Umbilical cord (tissue), 2 donors: Measurements from ENCODE around the gene ISG15. TPM values are rescaled to one million over a fixed set of nuclear protein-coding genes. Genes with fewer than 3 reads are reported as not detected.
"Not testable (repeated sequence)": the region's sequence is repeated elsewhere in the genome, so short reads cannot be mapped to it uniquely, and the experiment has no call there.

Source experiments
- DNase-seq: peaks from one replicate; pipeline ENCODE4 v3.0.0-alpha.2; 2015; ENCODE audit warnings: low spot score
- total RNA-seq: library from RNA; depleted of rRNA; stranded (reverse); fragments of >200 nt; gene quantifications from one replicate; pipeline ENCODE4 v1.2.3, GENCODE V29; 2014; ENCODE audit warnings: low replicate concordance; ENCODE audit not compliant: insufficient read depth

The ISG15 gene
- total RNA-seq, 1 donor from 2014 or later: 54.9 TPM

DNA sequence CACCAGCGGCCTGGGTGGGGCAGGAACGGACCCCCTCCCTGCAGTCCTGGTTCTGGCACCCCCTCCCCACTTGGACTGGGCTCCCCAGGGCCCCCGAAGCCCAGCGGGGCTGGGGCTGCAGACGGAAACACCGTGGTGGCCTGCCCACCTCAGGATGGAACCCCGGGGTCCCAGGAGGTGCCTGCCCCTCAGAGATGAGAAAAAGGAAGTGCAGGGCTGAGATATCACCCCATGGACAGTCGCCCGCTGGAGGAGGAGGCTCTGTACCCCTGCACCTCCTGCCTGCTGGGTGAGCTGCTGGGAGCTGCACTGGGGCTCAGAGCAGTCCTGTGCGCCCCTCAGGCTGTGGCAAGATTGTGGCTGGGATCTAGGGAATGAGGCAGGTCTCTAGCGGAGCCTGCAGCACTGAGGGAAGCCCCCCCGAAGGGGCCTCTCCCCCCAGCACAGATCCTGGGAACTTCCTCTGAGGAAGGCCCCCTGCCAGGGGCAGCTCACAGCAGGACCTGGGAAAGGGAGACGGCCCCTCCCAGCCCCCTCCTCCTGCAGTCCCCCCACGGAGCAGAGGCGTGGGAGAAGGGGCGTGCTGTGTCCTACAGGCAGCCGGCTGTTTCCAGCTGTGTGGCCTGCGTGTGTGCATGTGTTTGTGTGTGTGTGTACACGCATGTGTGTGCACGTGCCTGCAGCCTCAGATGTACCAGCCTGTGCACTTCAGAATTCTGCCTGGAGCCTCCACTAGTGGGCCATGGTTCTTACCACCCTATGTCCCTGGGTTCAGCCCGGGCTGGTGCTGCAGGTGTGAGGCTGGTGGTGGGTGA, 13.5 kb downstream of the ISG15 start:
- DNase-seq: no peak

DNA sequence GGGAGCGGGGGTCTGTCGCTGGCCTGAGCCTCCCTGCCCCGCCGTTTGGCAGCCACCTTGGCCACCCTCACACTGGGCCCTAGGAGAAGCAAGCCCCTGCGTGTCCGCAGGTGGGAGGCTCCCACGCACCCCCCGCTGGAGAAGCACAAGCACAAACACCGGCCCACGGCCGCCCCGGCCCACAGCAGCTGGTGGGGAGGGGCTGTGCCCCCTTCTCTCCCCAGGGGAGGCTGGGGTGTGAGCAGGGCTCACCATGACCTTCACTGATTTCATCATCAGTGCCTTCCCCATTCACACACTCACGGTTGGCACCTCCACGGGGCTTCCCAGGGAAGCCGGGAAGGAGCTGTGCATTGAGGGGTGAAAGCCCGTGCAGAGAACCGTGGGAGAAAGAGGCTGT, 14.5 kb downstream of the ISG15 start:
- no peak for DNase-seq

GRCh38 chr1:1030867-1031658, 17.8 kb downstream of the ISG15 start:
- DNase-seq: not testable (repeated sequence)

DNA sequence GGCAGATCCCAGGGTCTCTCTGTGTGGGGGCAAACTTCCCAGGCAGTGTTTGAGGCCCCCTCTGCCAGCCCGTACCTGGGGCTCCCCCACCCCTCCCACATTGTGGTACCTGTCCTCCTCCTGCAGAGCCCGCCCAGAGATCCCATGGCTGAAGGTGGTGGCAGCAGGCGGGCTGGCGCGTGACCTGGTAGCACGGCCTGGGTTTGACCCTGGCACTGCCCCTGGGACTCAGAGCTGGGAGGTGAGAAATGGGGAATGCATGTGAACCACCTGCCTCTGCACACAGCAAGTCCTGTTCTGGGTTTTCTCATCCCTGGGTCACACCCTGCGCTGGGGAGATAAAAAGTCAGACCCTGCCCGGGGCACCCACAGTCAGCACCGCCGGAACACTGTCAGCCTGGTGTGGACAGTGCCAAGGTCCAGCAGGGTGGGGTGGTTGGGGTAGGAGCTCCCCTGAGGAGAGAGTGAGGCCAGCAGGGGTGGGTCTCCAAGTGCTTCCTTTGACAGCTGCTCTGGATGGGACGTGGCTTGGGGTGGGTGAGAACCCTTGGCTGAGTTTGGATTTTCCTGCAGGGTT, 18.4 kb downstream of the ISG15 start:
- DNase-seq: no peak

GRCh38 chr1:1032424-1032823, 19.1 kb downstream of the ISG15 start:
- no peak for DNase-seq

GRCh38 chr1:1033009-1033587, 19.8 kb downstream of the ISG15 start:
- peak; percentile 74 for DNase-seq

DNA sequence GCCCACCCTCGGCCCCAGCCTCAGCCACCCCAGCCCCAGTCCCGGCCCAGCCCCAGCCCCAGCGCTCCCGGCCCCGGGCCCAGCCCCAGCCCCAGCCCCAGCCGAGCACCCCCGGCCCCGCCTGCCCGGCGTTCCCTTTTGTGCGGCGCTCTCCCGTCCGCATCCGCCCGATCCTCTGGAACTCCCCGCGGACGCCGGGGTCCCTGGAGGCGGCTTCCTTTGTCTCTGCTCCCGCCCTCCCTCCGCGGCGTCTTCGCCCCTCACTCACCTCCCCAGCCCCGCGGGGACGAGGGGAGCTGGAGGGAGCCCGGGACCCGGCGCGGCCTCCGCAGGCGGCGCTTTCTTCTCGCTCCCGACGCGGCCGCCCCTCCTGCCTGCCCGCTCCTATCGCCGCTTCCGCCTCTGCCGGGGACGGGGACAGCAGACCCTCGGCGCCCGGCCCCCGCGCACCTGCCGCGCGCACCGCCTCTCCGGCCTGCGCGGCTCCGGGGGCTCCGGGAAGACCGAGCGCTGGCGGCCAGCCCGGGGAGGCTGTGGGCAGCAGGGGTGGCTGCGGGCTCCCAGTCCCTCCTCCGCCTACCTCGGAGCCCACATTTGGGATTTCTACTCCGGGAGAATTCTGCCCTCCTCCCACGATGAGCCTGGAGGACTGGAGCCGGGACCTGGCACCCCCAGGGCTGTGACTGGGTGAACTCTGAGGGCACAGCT, 20.6 kb downstream of the ISG15 start:
- no peak for DNase-seq

GRCh38 chr1:1034439-1034781, 21.1 kb downstream of the ISG15 start:
- no peak for DNase-seq

- no peak for DNase-seq
Measured at GRCh38 chr1:1035291-1035943, 22.1 kb downstream of the ISG15 start.

- no peak for DNase-seq
Measured at GRCh38 chr1:1037366-1038327, 24.4 kb downstream of the ISG15 start.

DNA sequence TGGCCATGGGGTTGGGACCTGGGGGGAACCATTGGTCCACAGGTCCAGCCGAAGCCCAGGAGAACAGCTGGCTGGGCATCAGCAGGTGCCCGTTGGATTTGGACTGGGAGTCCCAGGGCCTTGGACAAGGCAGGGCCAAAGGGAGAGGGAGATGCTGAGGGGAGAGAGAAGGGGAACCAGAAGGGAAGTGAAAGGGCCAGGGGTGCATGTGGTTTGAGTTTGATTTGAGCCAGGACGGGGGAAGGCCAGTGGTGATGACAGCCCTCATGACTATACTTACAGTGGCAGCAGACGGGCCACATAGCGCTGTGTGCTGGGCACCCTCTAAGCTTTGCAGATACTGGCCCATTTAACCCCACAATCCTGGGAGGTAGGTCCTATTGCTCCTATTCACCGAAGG, 25.4 kb downstream of the ISG15 start:
- DNase-seq: no peak

DNA sequence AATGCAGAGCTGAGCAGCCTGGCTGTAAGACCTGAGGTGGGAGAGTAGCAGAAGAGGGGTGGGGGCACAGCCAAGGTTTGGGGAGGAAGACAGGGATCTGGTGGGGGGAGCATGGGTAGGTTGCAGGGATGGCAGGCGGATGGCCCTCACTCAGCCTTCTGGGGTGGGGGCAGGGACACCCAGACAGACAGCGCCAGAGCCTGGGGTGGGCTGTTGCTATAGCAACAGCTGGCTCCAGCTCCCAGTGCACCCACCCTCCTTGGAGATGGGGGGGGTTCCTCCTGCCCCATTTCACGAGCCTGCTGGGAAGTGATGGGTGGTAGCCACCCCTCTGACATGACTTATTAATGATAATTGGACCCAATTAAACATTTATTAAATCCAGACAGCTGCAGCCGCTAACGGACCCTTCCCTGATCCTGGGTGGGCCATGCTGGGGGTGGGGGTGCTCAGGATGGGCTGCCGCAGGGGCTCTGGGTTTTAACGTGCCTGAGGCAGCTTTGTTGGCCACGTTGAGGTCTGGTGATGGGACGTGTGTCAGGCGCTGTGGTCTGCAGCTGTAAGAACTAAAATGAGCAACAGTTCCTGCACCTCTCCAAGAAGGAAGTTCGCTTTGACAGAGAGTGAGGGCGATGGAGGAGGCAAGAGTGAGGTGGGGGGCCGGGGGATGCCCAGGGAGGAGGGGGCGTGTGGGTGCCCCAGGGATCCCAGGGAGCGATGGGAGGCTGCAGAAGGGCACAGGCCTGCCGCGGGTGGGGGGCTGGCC, 26.0 kb downstream of the ISG15 start:
- DNase-seq: no peak

- DNase-seq: peak; percentile 57
Measured at GRCh38 chr1:1040004-1040991, 27.0 kb downstream of the ISG15 start.

DNA sequence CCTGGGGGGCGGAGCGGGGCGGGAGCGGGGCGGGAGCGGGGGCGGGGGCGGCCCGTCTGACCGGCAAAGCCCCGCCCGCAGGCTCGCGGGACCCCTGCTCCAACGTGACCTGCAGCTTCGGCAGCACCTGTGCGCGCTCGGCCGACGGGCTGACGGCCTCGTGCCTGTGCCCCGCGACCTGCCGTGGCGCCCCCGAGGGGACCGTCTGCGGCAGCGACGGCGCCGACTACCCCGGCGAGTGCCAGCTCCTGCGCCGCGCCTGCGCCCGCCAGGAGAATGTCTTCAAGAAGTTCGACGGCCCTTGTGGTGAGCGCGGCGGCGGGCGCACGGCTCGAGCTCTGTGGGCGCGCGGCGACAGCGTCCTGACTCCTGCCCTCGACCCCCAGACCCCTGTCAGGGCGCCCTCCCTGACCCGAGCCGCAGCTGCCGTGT, 27.8 kb downstream of the ISG15 start:
- DNase-seq: no peak

- no peak for DNase-seq
Measured at GRCh38 chr1:1041873-1042272, 28.6 kb downstream of the ISG15 start.

DNA sequence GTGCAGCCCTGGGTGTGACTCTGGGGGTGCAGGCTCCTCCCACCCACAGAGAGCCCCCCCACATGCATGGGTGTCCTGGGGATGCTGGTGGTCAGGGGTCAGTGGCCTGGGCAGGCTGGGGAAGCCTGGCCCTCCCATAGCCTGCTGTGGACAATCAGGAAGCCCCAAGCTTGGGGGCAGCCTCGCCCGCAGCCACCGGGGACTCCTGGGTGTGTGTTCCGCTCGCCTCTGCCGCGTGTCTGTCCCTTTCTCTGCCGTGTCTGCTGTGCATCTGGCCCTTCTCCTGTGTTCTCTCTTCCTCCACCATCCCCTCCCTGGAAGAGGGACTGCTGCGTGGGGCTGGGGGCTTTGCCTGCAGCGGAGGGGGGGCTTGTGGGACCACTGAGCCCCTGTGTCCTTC, 29.5 kb downstream of the ISG15 start:
- DNase-seq: no peak

GRCh38 chr1:1043411-1043810, 30.1 kb downstream of the ISG15 start:
- no peak for DNase-seq

- no peak for DNase-seq
Measured at GRCh38 chr1:1043921-1044320, 30.6 kb downstream of the ISG15 start.
